GM15510 (cell line): ENCODE data around the gene NCF2.

ENCODE experiments used
- POLR2A ChIP-seq: IDR thresholded peaks from 3 replicates; pipeline ENCODE4 v1.6.1; 2011; ENCODE audit warnings: borderline replicate concordance; ENCODE audit not compliant: insufficient read length; ENCODE audit errors: extremely low read depth

NCF2 gene, protein sequence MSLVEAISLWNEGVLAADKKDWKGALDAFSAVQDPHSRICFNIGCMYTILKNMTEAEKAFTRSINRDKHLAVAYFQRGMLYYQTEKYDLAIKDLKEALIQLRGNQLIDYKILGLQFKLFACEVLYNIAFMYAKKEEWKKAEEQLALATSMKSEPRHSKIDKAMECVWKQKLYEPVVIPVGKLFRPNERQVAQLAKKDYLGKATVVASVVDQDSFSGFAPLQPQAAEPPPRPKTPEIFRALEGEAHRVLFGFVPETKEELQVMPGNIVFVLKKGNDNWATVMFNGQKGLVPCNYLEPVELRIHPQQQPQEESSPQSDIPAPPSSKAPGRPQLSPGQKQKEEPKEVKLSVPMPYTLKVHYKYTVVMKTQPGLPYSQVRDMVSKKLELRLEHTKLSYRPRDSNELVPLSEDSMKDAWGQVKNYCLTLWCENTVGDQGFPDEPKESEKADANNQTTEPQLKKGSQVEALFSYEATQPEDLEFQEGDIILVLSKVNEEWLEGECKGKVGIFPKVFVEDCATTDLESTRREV

DNA sequence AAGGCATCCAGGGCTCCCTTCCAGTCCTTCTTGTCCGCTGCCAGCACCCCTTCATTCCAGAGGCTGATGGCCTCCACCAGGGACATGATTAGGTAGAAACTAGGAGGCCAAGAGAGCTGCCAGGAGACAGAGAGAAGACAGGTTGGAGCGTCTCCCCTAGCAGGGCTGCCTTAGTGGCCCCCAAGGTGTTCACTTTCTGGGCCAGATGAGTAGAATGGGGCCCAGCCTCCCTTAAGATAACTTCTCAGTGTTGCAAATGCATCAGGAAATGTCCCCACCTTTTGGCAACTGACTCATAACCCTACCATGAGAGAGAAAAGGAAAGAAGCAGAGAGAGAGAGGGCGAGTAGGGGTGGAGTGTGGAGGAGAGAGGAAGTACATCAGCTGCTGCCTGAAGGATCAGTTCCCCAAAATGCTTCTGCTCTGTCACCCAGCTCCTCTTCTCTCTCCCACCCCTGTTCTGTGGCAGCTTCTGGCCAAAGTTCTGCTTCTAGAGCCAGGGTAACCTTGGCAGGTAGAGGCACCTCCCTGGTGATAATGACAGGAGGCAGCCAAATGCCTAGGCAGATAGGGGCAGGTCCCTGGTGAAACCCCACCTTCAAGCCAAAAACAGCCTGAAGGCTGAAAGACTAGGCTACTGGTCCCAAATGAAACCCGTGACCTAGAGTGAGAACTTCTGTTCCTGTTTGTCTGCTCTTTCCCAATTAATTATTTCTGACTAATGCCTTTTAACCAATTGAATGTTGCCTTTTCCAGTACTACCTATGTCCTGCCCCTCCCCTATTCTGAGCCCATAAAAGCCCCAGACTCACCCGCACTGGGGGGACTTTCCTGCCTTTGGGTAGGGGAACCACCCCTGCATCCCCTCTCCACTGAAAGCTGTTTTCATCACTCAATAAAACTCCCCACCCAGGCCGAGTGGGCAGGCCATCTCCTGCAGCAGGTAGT is at the start of gene NCF2:
Gene NCF2, minus strand, starts transcription at position 216 of the 948 bp plus-strand sequence. Its CDS starts 130 bp downstream, at position 86.
- peak; percentile 33 for TF ChIP-seq POLR2A

DNA sequence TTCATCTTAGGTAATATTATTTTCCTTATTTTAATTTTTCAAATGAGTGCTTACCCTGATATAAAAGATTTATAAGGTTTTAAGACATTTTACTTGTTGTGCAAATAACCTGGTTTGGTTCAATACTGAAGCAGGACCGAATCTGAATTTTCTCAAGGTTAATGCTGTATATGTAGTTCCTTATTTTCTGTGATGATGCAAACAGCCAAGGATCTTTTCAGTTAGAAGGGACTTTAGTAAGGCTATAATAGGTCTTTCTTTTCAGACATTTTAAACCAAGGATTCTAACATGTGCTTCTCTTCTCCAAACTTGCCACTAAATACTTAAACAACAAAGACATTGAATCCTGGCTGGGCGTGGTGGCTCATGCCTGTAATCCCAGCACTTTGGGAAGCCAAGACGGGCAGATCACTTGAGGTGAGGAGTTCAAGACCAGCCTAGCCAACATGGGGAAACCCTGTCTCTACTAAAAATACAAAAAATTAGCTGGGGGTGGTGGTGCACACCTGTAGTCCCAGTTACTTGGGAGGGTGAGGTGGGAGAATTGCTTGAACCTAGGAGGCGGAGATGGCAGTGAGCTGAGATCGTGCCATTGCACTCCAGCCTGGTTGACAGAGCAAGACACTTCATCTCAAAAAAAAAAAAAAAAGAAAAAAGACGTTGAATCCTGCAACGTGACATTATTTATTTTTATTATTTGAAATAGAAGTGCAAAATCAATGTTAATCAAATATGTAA is 48.6 kb upstream of the NCF2 start:
- no peak for TF ChIP-seq POLR2A

DNA sequence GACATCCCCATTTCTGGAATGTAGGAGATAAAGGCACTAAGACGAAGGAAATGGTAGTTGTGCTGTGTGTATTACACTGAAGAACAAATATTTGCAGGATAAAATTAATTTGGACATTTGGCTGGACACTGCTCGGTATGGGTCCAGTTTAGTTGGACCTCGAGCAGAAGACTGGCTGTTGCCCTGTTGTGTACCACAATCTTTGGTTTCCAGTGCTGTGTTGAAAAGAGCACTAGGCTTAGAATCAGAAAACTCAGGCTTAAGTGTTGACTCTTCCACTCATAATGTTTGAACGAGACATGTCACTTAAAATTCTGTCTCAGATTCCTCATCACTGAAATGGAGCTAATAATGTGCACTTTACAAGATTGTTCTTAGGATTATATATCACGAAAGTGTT is 46.5 kb upstream of the NCF2 start:
- TF ChIP-seq POLR2A, result no peak

DNA sequence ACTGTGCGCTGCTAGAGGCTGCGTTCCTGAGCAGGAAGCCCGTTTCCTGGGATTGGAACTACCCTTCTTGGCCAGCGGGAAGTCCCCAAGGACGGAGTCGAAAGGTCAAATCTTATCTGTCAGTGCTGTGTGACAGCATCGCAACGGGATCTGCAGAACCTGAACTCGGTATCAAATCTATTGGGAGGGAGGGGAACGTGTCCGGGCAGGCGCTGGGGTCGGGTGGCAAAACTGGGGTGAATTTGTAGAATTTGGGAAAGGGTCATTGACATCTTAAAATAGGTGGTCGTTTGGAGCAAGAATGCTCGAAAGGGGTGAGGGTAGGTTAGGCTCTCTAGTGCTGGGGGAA is 46.0 kb upstream of the NCF2 start:
- no peak for TF ChIP-seq POLR2A

DNA sequence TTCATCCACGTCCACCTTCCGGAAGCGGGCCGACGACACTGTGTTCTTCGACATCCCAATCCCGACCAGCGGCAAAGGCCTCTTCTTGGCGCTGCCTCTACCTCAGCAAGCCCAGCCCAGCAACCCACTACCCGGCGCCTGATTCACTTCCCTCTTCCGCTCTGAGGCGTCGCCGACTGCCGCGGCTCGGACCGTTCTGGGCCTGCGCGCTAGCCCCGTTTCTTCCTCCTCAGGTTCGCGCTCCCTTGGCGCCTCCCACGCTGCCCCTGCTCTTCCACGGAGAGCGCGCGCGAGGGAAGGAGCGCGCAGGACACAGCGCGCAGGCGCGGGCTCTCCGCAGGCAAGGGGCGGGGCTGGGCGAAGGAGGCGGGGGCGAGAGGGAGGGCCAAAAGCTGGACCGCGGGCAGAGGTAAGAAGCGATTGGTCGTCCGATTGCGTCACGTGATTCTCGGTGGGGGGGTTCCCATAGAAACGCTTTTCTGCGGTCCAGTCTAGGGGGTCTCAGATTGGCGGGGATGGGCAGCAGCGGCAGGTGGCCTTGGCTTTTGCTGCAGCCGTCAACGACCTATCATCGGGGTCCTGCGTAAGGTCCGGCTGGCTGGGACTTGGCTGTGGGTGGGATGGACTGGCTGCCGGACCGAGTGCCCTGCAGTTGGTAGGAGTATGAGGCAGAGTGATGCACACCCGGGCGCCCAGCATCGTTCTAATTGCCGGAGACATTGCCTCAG is 45.5 kb upstream of the NCF2 start, which contains the start of gene ARPC5:
Gene ARPC5, minus strand, starts transcription at position 178 of the 728 bp plus-strand sequence. Its CDS starts 124 bp downstream, at position 54.
- peak; percentile 92 for TF ChIP-seq POLR2A

GRCh38 chr1:183635099-183635605 is 44.9 kb upstream of the NCF2 start:
- TF ChIP-seq POLR2A, result no peak

DNA sequence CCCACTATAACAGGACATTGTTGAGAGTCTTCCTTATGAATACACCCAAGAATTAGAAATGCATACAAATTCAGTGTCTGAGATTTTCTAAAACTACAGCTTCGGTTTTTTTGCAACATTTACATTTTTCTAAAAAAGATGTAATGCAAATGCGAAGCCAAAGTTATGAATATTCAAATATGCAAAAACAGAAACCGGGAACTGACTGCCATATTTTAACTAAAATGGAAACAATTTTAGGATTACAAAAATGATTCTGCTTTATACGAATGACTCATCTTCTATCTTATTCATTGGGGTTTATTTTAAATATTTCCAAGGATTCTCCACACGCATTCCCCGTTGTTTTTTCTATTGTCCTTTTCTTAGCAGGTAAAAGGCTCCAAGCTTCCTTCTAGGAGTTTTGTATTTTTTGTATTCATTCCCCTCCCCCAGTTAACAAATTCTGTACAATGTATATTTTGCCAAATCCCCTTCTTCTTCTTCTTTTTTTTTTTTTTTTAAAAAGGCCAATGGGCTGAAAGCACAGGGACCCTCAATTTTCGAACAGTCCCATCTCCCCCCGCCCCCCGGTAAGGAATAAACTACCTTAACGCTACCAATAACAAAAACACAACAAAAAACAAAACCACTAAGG is 44.3 kb upstream of the NCF2 start:
- no peak for TF ChIP-seq POLR2A

DNA sequence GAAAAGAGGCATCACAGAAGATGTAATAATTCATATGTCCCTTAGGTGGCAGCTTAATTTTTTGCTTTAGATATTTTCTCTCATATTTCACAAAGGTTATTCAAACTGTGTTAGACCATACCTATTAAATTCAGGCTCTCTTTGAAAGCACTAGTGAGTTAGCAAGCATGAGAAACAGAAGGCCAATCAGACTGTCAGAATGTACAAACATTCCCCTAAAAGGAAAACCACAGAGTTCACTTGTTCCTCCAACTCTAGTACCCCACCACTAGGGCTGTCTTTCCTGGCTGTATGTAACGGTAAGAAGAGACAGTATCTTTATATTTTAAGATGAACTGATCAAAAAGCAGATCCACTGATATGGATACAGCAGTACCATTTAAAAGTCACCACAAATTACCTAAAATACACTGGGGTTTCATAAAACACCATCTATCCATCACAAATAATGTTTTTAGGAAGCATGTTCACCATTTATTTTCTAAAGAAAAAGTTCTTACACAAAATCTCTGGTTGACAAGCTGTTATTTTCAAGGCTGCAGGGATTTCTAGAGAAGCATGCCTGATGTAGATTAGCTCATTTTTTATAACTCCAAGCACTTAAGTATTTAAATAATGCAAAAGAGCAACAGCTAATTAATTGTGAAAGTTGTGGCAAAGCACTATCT is 43.6 kb upstream of the NCF2 start:
- no peak for TF ChIP-seq POLR2A

- TF ChIP-seq POLR2A, result no peak
These were observed 42.7 kb upstream of the NCF2 start for GRCh38 chr1:183632964-183633363.

DNA sequence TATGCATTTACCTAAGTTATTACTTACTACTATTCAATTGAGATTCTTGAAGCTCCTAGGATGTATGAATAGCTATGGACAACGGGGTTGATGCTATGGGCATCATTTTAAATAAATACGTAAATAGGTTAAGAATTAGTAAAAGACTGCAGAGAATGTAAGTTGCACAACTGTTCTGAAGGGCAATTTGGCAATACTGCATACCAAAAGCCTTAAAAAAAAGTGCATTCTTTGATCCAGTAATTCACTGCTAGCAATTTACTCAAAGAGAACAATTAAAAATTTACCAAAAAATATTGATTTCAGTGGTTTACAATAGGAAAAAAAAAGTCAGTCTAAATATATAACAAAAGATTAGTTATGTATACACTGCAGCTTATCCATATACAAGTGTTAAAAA is 41.9 kb upstream of the NCF2 start:
- no peak for TF ChIP-seq POLR2A

DNA sequence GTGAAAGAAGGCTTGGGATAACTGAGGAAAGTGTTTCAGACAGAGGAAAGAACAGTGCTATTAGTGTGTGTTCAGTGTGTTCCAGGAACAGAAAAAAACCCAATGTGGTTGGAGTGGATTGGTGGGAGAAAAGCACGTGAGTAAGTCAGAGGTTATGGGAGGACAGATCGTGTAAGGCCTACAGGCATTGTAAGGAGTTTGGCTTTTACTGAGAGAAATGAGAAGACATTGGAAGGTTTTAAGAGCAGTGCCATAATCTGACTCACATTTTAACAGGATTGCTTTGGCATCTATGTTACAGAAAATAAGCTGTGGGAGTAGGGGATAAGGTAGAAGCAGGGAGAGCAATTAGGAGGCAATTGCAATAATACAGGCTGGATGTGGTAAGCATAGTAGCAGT is 40.5 kb upstream of the NCF2 start:
- no peak for TF ChIP-seq POLR2A

DNA sequence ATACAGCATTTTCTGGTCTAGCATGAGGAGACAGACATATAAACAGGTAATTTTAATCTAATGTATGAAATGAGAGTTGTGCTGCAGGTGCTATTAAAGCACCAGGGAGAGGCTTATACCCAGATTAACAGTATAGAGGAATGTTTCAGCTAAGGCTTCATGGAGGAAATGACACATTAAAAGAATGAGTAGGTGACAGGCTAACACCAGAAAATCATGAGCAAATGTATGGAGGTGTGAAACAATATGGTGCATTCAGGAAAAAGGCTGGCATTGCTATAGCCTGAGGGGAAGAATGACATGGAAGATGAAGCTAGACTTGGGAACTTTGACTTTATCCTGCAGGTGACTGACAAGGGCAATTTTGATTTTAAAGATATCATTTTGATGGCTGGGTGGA is 38.3 kb upstream of the NCF2 start:
- no peak for TF ChIP-seq POLR2A
